Neural progenitor cell (in vitro differentiated cells): ENCODE data around the gene NCAM1. TPM values are rescaled to one million over a fixed set of nuclear protein-coding genes. Genes with fewer than 3 reads are reported as not detected.

Source experiments
- DNase-seq: peaks from one replicate; pipeline ENCODE4 v3.0.0-alpha.2; 2016; ENCODE audit warnings: low spot score
- H2AFZ ChIP-seq: fragments of 200-600 bp; sonication (generic); replicated peaks from 2 replicates; pipeline ENCODE4 v1.6.1; 2016; ENCODE audit warnings: antibody characterized with exemption
- H3F3A ChIP-seq: fragments of 200-600 bp; sonication (generic); 2 replicates; pipeline ENCODE4 v1.6.1; 2016; ENCODE audit warnings: antibody characterized with exemption, low read depth
- H3K27ac ChIP-seq: fragments of 200-600 bp; sonication (generic); 2 replicates; pipeline ENCODE4 v1.5.1; 2016; ENCODE audit warnings: mild to moderate bottlenecking
- H3K27me3 ChIP-seq: fragments of 200-600 bp; sonication (generic); 2 replicates; pipeline ENCODE4 v1.6.1; 2016; ENCODE audit warnings: mild to moderate bottlenecking, moderate library complexity
- H3K36me3 ChIP-seq: fragments of 200-600 bp; sonication (generic); 2 replicates; pipeline ENCODE4 v1.5.1; 2016
- H3K4me1 ChIP-seq: fragments of 200-600 bp; sonication (generic); 2 replicates; pipeline ENCODE4 v1.6.1; 2016; ENCODE audit warnings: mixed run types
- H3K4me2 ChIP-seq: fragments of 200-600 bp; sonication (generic); 2 replicates; pipeline ENCODE4 v1.6.1; 2016
- H3K4me3 ChIP-seq: fragments of 200-600 bp; sonication (generic); 2 replicates; pipeline ENCODE4 v1.5.1; 2016
- H3K79me2 ChIP-seq: fragments of 200-600 bp; sonication (generic); 2 replicates; pipeline ENCODE4 v1.6.1; 2016; ENCODE audit warnings: low read depth
- H3K9ac ChIP-seq: fragments of 200-600 bp; sonication (generic); 2 replicates; pipeline ENCODE4 v1.6.1; 2016
- H3K9me3 ChIP-seq: fragments of 200-600 bp; sonication (generic); 2 replicates; pipeline ENCODE4 v1.5.1; 2016; ENCODE audit warnings: low read depth
- H4K20me1 ChIP-seq: fragments of 200-600 bp; sonication (generic); 2 replicates; pipeline ENCODE4 v1.6.1; 2016; ENCODE audit warnings: low read depth
- H3K27ac Mint-ChIP-seq: 3 replicates; pipeline ENCODE4 v1.8.0; 2021; ENCODE audit warnings: mixed read lengths
- H3K27me3 Mint-ChIP-seq: 2 replicates; pipeline ENCODE4 v1.8.0; 2022; ENCODE audit warnings: low read depth, mild to moderate bottlenecking, inconsistent platforms, moderate library complexity, mixed read lengths; ENCODE audit not compliant: insufficient read depth
- H3K36me3 Mint-ChIP-seq: 3 replicates; pipeline ENCODE4 v1.8.0; 2021; ENCODE audit warnings: mixed read lengths
- H3K4me1 Mint-ChIP-seq: 3 replicates; pipeline ENCODE4 v1.8.0; 2021; ENCODE audit warnings: mixed read lengths
- H3K4me3 Mint-ChIP-seq: 3 replicates; pipeline ENCODE4 v1.8.0; 2021; ENCODE audit warnings: mild to moderate bottlenecking, moderate library complexity, mixed read lengths
- H3K9me3 Mint-ChIP-seq: 3 replicates; pipeline ENCODE4 v1.8.0; 2020; ENCODE audit warnings: mixed read lengths
- CTCF ChIP-seq: fragments of 200-600 bp; sonication (generic); IDR thresholded peaks from 2 replicates; pipeline ENCODE4 v1.5.1; 2017; ENCODE audit warnings: antibody characterized with exemption, mild to moderate bottlenecking
- EZH2 ChIP-seq: fragments of 200-600 bp; sonication (generic); IDR thresholded peaks from 2 replicates; pipeline ENCODE4 v1.6.1; 2017; ENCODE audit warnings: antibody characterized with exemption, mild to moderate bottlenecking, moderate library complexity
- EZH2phosphoT487 ChIP-seq: fragments of 200-600 bp; sonication (generic); IDR thresholded peaks from 2 replicates; pipeline ENCODE4 v1.6.1; 2017; ENCODE audit warnings: antibody characterized with exemption
- total RNA-seq: library from RNA; depleted of rRNA; stranded (reverse); fragments of >200 nt; gene quantifications from 2 replicates; pipeline ENCODE4 v1.2.3, GENCODE V29; 2015; ENCODE audit warnings: low replicate concordance

The NCAM1 gene
- total RNA-seq, 1 donor from 2014 or later, result 17.5 TPM

GRCh38 chr11:113271551-113272245 is 310.5 kb downstream of the NCAM1 start:
- Histone ChIP-seq H3K79me2 (no peaks in the 10 kb centered on the region), H3K4me1 (peaks cover 29% of the 10 kb centered on the region), H3K4me2 (no peak overlapping the region), H4K20me1 (no peaks in the 10 kb centered on the region), H3K36me3 (no peaks in the 10 kb centered on the region), H3K9ac (no peak overlapping the region), H3K27me3 (no peaks in the 10 kb centered on the region), H3K27ac (no peak overlapping the region), H3F3A (no peaks in the 10 kb centered on the region), H2AFZ (no peak overlapping the region), H3K4me3 (no peak overlapping the region), H3K9me3 (no peaks in the 10 kb centered on the region)
- H3K4me1 Mint-ChIP-seq, result peaks cover 14% of the 10 kb centered on the region
- no peak overlapping the region for H3K27ac Mint-ChIP-seq
- no peaks in the 10 kb centered on the region for H3K27me3 Mint-ChIP-seq
- no peak for DNase-seq
- no peak for TF ChIP-seq EZH2
- TF ChIP-seq CTCF, result no peak
- TF ChIP-seq EZH2phosphoT487, result no peak
- no peak overlapping the region for H3K4me3 Mint-ChIP-seq
- peaks cover 2% of the 10 kb centered on the region for H3K36me3 Mint-ChIP-seq
- no peaks in the 10 kb centered on the region for H3K9me3 Mint-ChIP-seq

- Histone ChIP-seq H3K9ac (no peak overlapping the region), H3K27me3 (no peaks in the 10 kb centered on the region), H2AFZ (no peak overlapping the region), H3K4me1 (peaks cover 30% of the 10 kb centered on the region), H3K4me2 (no peak overlapping the region), H3F3A (no peaks in the 10 kb centered on the region), H3K79me2 (no peaks in the 10 kb centered on the region), H3K36me3 (no peaks in the 10 kb centered on the region), H3K27ac (no peak overlapping the region), H3K4me3 (no peak overlapping the region), H4K20me1 (no peaks in the 10 kb centered on the region), H3K9me3 (no peaks in the 10 kb centered on the region)
- no peak for DNase-seq
- H3K4me3 Mint-ChIP-seq, result no peak overlapping the region
- H3K36me3 Mint-ChIP-seq, result peaks cover 2% of the 10 kb centered on the region
- no peaks in the 10 kb centered on the region for H3K9me3 Mint-ChIP-seq
- H3K4me1 Mint-ChIP-seq, result peaks cover 11% of the 10 kb centered on the region
- TF ChIP-seq CTCF, result no peak
- no peak for TF ChIP-seq EZH2phosphoT487
- no peak for TF ChIP-seq EZH2
- H3K27ac Mint-ChIP-seq, result no peak overlapping the region
- no peaks in the 10 kb centered on the region for H3K27me3 Mint-ChIP-seq
Observed at GRCh38 chr11:113272281-113272680, 311.1 kb downstream of the NCAM1 start.

- no peak overlapping the region for H3K27ac ChIP-seq
- no peak overlapping the region for H3K4me3 Mint-ChIP-seq
Observed at GRCh38 chr11:113272927-113273615, 311.9 kb downstream of the NCAM1 start.

More at GRCh38 chr11:113272927-113273615, 311.9 kb downstream of the NCAM1 start:
- Mint-ChIP-seq H3K27me3 (peaks cover 2% of the 10 kb centered on the region), H3K4me1 (peaks cover 11% of the 10 kb centered on the region), H3K9me3 (no peaks in the 10 kb centered on the region), H3K36me3 (peaks cover 2% of the 10 kb centered on the region), H3K27ac (peak overlapping the region; percentile 1)
- no peaks in the 10 kb centered on the region for H3K27me3 ChIP-seq
- no peak overlapping the region for H2AFZ ChIP-seq
- no peak for DNase-seq
- TF ChIP-seq CTCF (no peak), EZH2 (no peak), EZH2phosphoT487 (no peak)
- H4K20me1 ChIP-seq, result no peaks in the 10 kb centered on the region
- no peak overlapping the region for H3K4me3 ChIP-seq
- no peaks in the 10 kb centered on the region for H3K36me3 ChIP-seq
- H3F3A ChIP-seq, result no peaks in the 10 kb centered on the region
- no peak overlapping the region for H3K9ac ChIP-seq
- no peak overlapping the region for H3K4me2 ChIP-seq
- no peaks in the 10 kb centered on the region for H3K9me3 ChIP-seq
- H3K4me1 ChIP-seq, result peaks cover 30% of the 10 kb centered on the region
- no peaks in the 10 kb centered on the region for H3K79me2 ChIP-seq
